Glutamatergic neuron (in vitro differentiated cells): ENCODE measurements around the gene TCF12. TPM values are rescaled to one million over a fixed set of nuclear protein-coding genes. Genes with fewer than 3 reads are reported as not detected.

Source experiments
- DNase-seq: peaks from one replicate; pipeline ENCODE4 v3.0.0; 2022
- H3K27ac Mint-ChIP-seq: one replicate; pipeline ENCODE4 v1.8.0; 2020; ENCODE audit warnings: mild to moderate bottlenecking, mixed read lengths, inconsistent platforms; ENCODE audit not compliant: unreplicated experiment
- H3K27me3 Mint-ChIP-seq: one replicate; pipeline ENCODE4 v1.8.0; 2020; ENCODE audit warnings: mild to moderate bottlenecking, moderate library complexity, mixed read lengths, inconsistent platforms; ENCODE audit not compliant: unreplicated experiment
- H3K36me3 Mint-ChIP-seq: one replicate; pipeline ENCODE4 v1.8.0; 2020; ENCODE audit warnings: mild to moderate bottlenecking, mixed read lengths, inconsistent platforms; ENCODE audit not compliant: unreplicated experiment
- H3K4me1 Mint-ChIP-seq: one replicate; pipeline ENCODE4 v1.8.0; 2020; ENCODE audit warnings: mild to moderate bottlenecking, low read depth, mixed read lengths, inconsistent platforms; ENCODE audit not compliant: unreplicated experiment
- H3K4me3 Mint-ChIP-seq: one replicate; pipeline ENCODE4 v1.8.0; 2020; ENCODE audit warnings: mild to moderate bottlenecking, mixed read lengths, inconsistent platforms; ENCODE audit not compliant: unreplicated experiment
- H3K9me3 Mint-ChIP-seq: one replicate; pipeline ENCODE4 v1.8.0; 2020; ENCODE audit warnings: mild to moderate bottlenecking, moderate library complexity, mixed read lengths, inconsistent platforms; ENCODE audit not compliant: unreplicated experiment
- CTCF ChIP-seq: fragments of 200-600 bp; sonication (generic); IDR thresholded peaks from one replicate; pipeline ENCODE4 v1.5.0; 2021; ENCODE audit not compliant: partially characterized antibody, unreplicated experiment
- total RNA-seq: library from RNA; stranded (reverse); fragmentation: NEBNext Ultra II Directional; extraction: Animal tissue kit (Norgen Biotek cat#: 25700); gene quantifications from one replicate; pipeline ENCODE4 v1.2.1, GENCODE V29; 2021; ENCODE audit not compliant: unreplicated experiment

Gene TCF12
- total RNA-seq, 1 donor from 2014 or later = 140 TPM

GRCh38 chr15:57156210-57156884, 237.9 kb downstream of the TCF12 start:
- H3K4me1 Mint-ChIP-seq = peaks cover 6% of the 10 kb centered on the region
- no peaks in the 10 kb centered on the region for H3K36me3 Mint-ChIP-seq
- TF ChIP-seq CTCF = no peak
- no peak overlapping the region for H3K27ac Mint-ChIP-seq
- no peak for DNase-seq
- H3K4me3 Mint-ChIP-seq = no peak overlapping the region
- peaks cover 4% of the 10 kb centered on the region for H3K9me3 Mint-ChIP-seq
- H3K27me3 Mint-ChIP-seq = no peaks in the 10 kb centered on the region

DNA sequence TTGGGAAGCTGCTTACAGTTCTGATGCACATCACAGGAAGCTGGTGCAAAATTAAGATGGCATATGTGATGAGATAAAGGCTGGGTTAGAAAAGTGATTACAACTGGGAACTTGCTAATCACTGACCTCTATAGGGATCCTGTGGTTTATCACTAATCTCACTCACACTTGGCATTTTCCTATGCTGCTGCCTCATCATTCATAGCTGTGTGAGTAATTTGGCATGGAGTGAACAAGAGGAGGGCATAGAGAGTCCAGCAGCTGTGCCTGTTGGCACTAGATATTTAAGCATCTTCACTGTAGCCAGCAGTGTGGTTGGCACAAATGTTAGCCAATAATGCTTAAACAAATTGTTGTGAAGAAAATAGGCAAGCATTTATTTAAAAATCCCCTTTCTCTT, 240.1 kb downstream of the TCF12 start:
- no peak for TF ChIP-seq CTCF
- Mint-ChIP-seq H3K4me3 (no peak overlapping the region), H3K36me3 (no peaks in the 10 kb centered on the region), H3K4me1 (peaks cover 6% of the 10 kb centered on the region), H3K9me3 (peaks cover 3% of the 10 kb centered on the region), H3K27ac (no peak overlapping the region), H3K27me3 (no peaks in the 10 kb centered on the region)
- no peak for DNase-seq

DNA sequence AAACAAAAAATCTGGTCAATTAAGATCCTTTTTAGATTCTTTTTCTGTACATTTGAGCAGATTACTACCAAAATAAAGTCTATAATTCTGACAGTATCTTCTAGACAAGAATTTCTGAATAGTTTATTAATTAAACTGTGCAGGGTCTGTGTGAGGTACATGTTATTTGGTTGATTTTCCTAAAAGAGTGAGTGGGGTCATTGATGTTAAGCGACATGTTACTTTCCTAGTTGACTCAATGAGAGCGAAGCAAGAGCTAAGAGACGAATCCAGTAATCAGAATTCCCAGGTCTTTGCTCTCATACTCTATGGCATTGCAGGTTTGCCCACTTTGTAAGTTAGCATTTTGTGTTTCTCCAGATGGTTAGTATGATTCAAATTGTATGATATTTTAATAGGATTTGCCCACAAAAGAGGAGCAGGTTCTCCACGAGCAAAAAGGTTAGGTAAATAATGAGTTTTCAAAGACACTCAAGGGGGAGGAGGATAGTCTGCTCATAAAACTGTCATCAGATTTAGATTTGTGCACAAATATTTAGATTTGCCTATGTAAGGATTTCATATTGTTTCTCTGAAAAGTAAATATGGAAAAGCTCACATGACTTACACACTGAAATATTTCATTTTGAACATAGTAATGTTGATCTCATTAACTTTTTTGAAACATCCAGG, 240.7 kb downstream of the TCF12 start:
- Mint-ChIP-seq H3K4me3 (no peak overlapping the region), H3K27me3 (peaks cover 2% of the 10 kb centered on the region), H3K9me3 (peaks cover 3% of the 10 kb centered on the region), H3K4me1 (peaks cover 6% of the 10 kb centered on the region), H3K27ac (no peak overlapping the region), H3K36me3 (no peaks in the 10 kb centered on the region)
- no peak for DNase-seq
- TF ChIP-seq CTCF = no peak

- Mint-ChIP-seq H3K27ac (no peak overlapping the region), H3K36me3 (no peaks in the 10 kb centered on the region), H3K27me3 (peaks cover 2% of the 10 kb centered on the region), H3K4me3 (no peak overlapping the region), H3K9me3 (peaks cover 3% of the 10 kb centered on the region), H3K4me1 (peaks cover 3% of the 10 kb centered on the region)
- no peak for DNase-seq
- TF ChIP-seq CTCF = no peak
These were observed 241.3 kb downstream of the TCF12 start for GRCh38 chr15:57159767-57160166.
